C4-2B (cell line): ENCODE measurements around the gene TSACC.

Experiments
- CTCF ChIP-seq: fragments of 450-650 bp; conservative IDR thresholded peaks from 2 replicates; pipeline ENCODE4 v1.5.1; 2017; ENCODE audit warnings: mild to moderate bottlenecking
- ZFX ChIP-seq: fragments of 450-650 bp; IDR thresholded peaks from 2 replicates; pipeline ENCODE4 v1.6.1; 2017

- no peak for TF ChIP-seq CTCF
- no peak for TF ChIP-seq ZFX
Observed at GRCh38 chr1:156359249-156359648, 20.9 kb downstream of the TSACC start.
